IPS-18a (cell line): ENCODE data around the gene PDZD4.
A peak's percentile ranks its signal among the peaks of the same experiment; 100 is the strongest.
"Not testable (repeated sequence)": the region's sequence is repeated elsewhere in the genome, so short reads cannot be mapped to it uniquely, and the experiment has no call there.

Experiments used
- H3K27ac ChIP-seq: one replicate; pipeline ENCODE4 v1.5.1; 2013; ENCODE audit warnings: low read length
- H3K27me3 ChIP-seq: one replicate; pipeline ENCODE4 v1.6.1; 2013; ENCODE audit warnings: mild to moderate bottlenecking, low read length; ENCODE audit not compliant: control insufficient read depth, insufficient read depth
- H3K36me3 ChIP-seq: one replicate; pipeline ENCODE4 v1.6.1; 2013; ENCODE audit warnings: low read depth, low read length; ENCODE audit not compliant: control insufficient read depth
- H3K4me1 ChIP-seq: one replicate; pipeline ENCODE4 v1.6.1; 2013; ENCODE audit warnings: low read depth, low read length; ENCODE audit not compliant: control insufficient read depth
- H3K4me3 ChIP-seq: one replicate; pipeline ENCODE4 v1.5.1; 2013; ENCODE audit warnings: low read length
- H3K9ac ChIP-seq: one replicate; pipeline ENCODE4 v1.6.1; 2013; ENCODE audit warnings: mild to moderate bottlenecking, low read length, moderate library complexity
- H3K9me3 ChIP-seq: one replicate; pipeline ENCODE4 v1.6.1; 2013; ENCODE audit warnings: low read depth, low read length; ENCODE audit not compliant: control insufficient read depth

PDZD4 gene

GRCh38 chrX:153828723-153829548 lies 1.4 kb downstream of the PDZD4 start:
- Histone ChIP-seq H3K36me3 (no peaks in the 10 kb centered on the region), H3K4me1 (no peaks in the 10 kb centered on the region), H3K4me3 (peak overlapping the region; percentile 75), H3K27me3 (peaks cover 8% of the 10 kb centered on the region), H3K27ac (no peak overlapping the region), H3K9me3 (no peaks in the 10 kb centered on the region), H3K9ac (peak overlapping the region; percentile 48)

DNA sequence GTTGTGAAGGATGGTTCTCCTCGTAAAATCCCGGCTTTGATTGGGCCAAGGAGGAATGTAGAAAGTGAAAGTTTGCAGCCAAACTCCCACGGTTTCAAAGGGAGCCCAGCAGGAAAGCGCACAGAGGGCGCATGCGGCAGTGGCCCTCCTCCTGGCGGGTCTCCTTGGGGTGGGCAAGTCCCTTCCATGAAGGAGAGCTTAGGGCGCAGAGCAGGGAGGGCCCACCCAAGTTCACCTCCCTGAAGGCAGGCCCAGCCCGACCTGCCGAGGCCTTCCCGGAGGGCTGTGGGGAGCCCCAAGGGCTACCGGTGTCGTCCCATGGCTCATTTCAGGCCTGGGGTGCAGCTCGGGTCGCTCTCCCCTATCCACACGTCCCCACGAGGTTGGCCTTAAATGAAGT lies 2.0 kb downstream of the PDZD4 start:
- no peak overlapping the region for H3K27ac ChIP-seq
- no peaks in the 10 kb centered on the region for H3K9me3 ChIP-seq
- peak overlapping the region; percentile 48 for H3K9ac ChIP-seq
- H3K4me3 ChIP-seq, result peak overlapping the region; percentile 75
- H3K4me1 ChIP-seq, result no peaks in the 10 kb centered on the region
- H3K27me3 ChIP-seq, result peaks cover 8% of the 10 kb centered on the region
- no peaks in the 10 kb centered on the region for H3K36me3 ChIP-seq

GRCh38 chrX:153827903-153828302 lies 2.4 kb downstream of the PDZD4 start:
- Histone ChIP-seq H3K27ac (no peak overlapping the region), H3K36me3 (no peaks in the 10 kb centered on the region), H3K4me1 (no peaks in the 10 kb centered on the region), H3K9me3 (no peaks in the 10 kb centered on the region), H3K27me3 (peaks cover 8% of the 10 kb centered on the region), H3K9ac (peak overlapping the region; percentile 48), H3K4me3 (peak overlapping the region; percentile 75)

- H3K4me3 ChIP-seq, result no peak overlapping the region
Observed at GRCh38 chrX:153827016-153827415, 3.3 kb downstream of the PDZD4 start.

DNA sequence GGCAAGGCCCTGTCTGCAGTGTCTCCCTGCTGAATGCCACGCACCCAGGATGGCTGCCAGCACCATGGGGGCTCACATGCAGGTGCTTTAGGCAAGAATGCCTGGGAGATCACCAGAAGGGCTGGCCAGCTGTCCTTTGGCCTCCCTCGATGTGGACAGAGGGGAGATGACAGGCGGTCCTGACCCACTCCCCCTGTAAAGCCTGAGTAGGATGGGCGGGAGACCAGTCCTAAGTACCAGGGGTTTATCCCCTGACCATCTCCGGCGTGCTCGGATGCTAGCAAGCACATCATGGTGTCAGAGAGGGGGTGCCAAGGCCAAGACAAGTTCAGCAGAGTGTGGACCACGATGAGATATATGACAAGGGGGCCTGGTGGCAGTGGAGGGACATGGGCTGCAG lies 5.3 kb downstream of the PDZD4 start:
- Histone ChIP-seq H3K4me1 (no peaks in the 10 kb centered on the region), H3K27me3 (no peaks in the 10 kb centered on the region), H3K4me3 (no peak overlapping the region), H3K27ac (no peak overlapping the region), H3K9ac (no peak overlapping the region), H3K36me3 (no peaks in the 10 kb centered on the region), H3K9me3 (peaks cover 4% of the 10 kb centered on the region)

More at GRCh38 chrX:153827016-153827415, 3.3 kb downstream of the PDZD4 start:
- Histone ChIP-seq H3K9me3 (peaks cover 4% of the 10 kb centered on the region), H3K9ac (no peak overlapping the region), H3K27me3 (peaks cover 6% of the 10 kb centered on the region), H3K27ac (no peak overlapping the region), H3K36me3 (no peaks in the 10 kb centered on the region), H3K4me1 (no peaks in the 10 kb centered on the region)

DNA sequence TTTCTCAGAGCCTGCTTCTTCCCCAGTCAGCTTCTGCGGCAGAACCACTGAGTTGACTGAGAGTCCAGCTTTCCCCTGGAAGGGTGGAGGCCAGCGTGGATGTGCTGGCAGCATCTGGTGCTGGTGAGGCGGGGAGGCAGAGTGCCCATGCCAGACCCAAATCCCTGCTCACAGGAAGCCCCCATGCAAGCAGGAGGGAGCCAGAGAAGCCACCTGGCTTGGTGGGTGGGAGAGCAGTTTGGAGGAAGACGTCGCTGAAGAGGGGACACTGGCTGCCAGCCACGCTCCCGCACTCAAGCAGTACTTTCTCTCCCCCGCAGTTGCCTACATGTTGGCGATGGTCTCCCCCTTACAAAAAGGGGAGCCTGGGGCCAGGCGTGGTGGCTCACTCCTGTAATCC lies 6.0 kb downstream of the PDZD4 start:
- Histone ChIP-seq H3K36me3 (no peaks in the 10 kb centered on the region), H3K4me1 (peaks cover 3% of the 10 kb centered on the region), H3K27me3 (no peaks in the 10 kb centered on the region), H3K9ac (no peak overlapping the region), H3K4me3 (no peak overlapping the region), H3K27ac (no peak overlapping the region), H3K9me3 (peaks cover 4% of the 10 kb centered on the region)

GRCh38 chrX:153821066-153821465 lies 9.3 kb downstream of the PDZD4 start:
- H3K4me1 ChIP-seq, result peaks cover 3% of the 10 kb centered on the region
- H3K36me3 ChIP-seq, result no peaks in the 10 kb centered on the region
- H3K9ac ChIP-seq, result no peak overlapping the region
- no peak overlapping the region for H3K4me3 ChIP-seq
- H3K27ac ChIP-seq, result no peak overlapping the region
- H3K9me3 ChIP-seq, result peaks cover 8% of the 10 kb centered on the region
- H3K27me3 ChIP-seq, result no peaks in the 10 kb centered on the region

GRCh38 chrX:153820601-153821000 lies 9.7 kb downstream of the PDZD4 start:
- Histone ChIP-seq H3K36me3 (no peaks in the 10 kb centered on the region), H3K9me3 (peaks cover 8% of the 10 kb centered on the region), H3K4me1 (peaks cover 3% of the 10 kb centered on the region)

DNA sequence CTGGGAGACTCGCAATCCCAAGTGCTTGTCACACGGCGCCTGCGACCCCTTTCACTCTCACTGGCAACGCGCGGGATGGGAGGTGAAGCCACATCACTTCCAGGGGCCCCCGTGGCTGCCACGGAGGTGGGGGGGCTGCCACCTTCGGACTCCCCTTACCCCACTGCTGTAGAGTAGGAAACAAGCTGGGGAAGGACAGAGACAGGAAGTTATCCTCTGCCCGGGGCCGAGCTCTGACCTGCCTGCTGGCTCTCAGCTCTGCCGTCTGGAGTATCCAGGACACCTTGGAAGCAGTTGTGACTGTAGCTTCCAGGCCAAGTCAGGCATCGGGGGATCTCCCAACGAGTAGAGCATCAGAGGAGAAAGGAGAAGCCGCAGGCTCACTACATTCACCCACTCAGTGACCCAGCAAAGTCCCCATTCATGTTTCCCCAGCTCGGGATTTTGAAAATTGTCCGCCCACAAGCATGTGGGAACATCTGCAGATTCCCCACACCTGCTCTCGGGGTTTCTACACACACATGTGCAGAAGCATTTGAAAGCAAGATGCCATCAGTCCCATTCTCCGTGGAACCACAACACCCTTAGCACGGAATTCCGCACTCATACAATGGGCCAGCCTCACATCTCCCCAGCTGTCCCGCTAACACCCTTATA lies 10.8 kb downstream of the PDZD4 start:
- Histone ChIP-seq H3K36me3 (no peaks in the 10 kb centered on the region), H3K9ac (peak overlapping the region; percentile 43), H3K4me1 (peaks cover 3% of the 10 kb centered on the region), H3K27me3 (no peaks in the 10 kb centered on the region), H3K27ac (no peak overlapping the region), H3K4me3 (peak overlapping the region; percentile 53), H3K9me3 (peaks cover 8% of the 10 kb centered on the region)

More at GRCh38 chrX:153820601-153821000, 9.7 kb downstream of the PDZD4 start:
- Histone ChIP-seq H3K9ac (no peak overlapping the region), H3K4me3 (no peak overlapping the region), H3K27ac (no peak overlapping the region), H3K27me3 (no peaks in the 10 kb centered on the region)

DNA sequence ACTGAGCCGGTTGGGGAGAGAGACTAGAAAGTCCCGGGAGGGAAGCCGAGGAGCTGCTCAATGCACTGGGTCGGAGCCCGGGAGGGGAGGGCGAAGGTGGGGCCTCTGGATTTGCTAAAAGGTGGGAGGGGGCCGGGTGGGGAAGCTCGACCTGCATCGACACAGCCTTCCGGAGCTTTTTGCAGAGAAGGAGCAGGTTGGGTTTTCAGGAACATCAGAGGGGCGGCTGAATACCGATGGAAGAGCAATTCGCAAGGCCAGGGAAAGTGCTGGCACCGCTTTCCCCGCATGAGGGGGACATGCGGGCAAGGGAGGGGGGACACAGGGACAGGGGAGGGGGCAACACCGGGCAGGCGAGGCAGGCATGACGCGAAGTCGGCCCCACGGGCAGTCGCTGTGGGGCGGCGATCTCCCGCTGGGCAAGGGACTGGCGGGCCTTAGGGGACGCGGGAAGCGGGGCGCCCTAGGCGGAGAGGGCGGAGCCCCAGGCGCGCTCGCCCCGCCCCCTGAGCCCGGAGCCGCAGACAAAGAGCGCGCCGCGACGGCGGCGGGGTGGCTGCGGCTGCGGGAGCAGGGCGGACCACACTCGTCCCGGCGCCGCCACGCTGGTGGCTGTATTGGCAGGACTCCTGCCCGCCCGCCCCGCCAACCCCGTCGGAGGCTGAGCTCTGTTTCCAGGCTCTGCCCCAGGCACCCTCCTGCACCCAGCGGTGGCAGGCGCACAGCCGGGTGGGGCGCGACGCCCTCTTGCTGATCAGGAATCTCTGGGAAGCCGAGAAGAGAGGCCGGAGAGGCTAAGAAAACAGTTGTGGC lies 11.6 kb downstream of the PDZD4 start:
- Histone ChIP-seq H3K4me3 (peak overlapping the region; percentile 53), H3K36me3 (no peaks in the 10 kb centered on the region), H3K9me3 (peaks cover 8% of the 10 kb centered on the region), H3K27me3 (no peaks in the 10 kb centered on the region), H3K9ac (peak overlapping the region; percentile 43), H3K27ac (no peak overlapping the region), H3K4me1 (peaks cover 3% of the 10 kb centered on the region)

GRCh38 chrX:153818064-153818463 lies 12.3 kb downstream of the PDZD4 start:
- H3K36me3 ChIP-seq, H3K27ac ChIP-seq, H3K9me3 ChIP-seq, H3K27me3 ChIP-seq, H3K9ac ChIP-seq, H3K4me1 ChIP-seq, H3K4me3 ChIP-seq: not testable (repeated sequence)
